CD4-positive, alpha-beta T cell treated with Interleukin-1 beta for 1 hour (primary cell): ENCODE results near the gene DPP6.

Experiments
- DNase-seq, 2 donors: peaks; one replicate each; pipeline ENCODE4 v3.0.0-alpha.2; 2020 to 2022

DPP6 gene

GRCh38 chr7:154898973-154899855 is 847.0 kb downstream of the DPP6 start:
- no peak for DNase-seq

GRCh38 chr7:154899862-154900261 is 847.7 kb downstream of the DPP6 start:
- DNase-seq, result no peak

- DNase-seq, result no peak
Measured at GRCh38 chr7:154902600-154903082, 850.4 kb downstream of the DPP6 start.

- no peak for DNase-seq
Measured at GRCh38 chr7:154903083-154903731, 851.0 kb downstream of the DPP6 start.

- DNase-seq, result no peak
Measured at GRCh38 chr7:154905146-154905545, 852.9 kb downstream of the DPP6 start.

GRCh38 chr7:154905615-154906014 is 853.4 kb downstream of the DPP6 start:
- no peak for DNase-seq

- no peak for DNase-seq
Measured at GRCh38 chr7:154906201-154906600, 854.0 kb downstream of the DPP6 start.

- DNase-seq, result no peak
Measured at GRCh38 chr7:154906736-154907355, 854.6 kb downstream of the DPP6 start.

- DNase-seq, result no peak
Measured at GRCh38 chr7:154907651-154908620, 855.7 kb downstream of the DPP6 start.

- DNase-seq, result no peak
Measured at GRCh38 chr7:154909241-154910105, 857.3 kb downstream of the DPP6 start.

- DNase-seq, result no peak
Measured at GRCh38 chr7:154910125-154910524, 857.9 kb downstream of the DPP6 start.

- no peak for DNase-seq
Measured at GRCh38 chr7:154910977-154911376, 858.8 kb downstream of the DPP6 start.

GRCh38 chr7:154911411-154911810 is 859.2 kb downstream of the DPP6 start:
- no peak for DNase-seq

GRCh38 chr7:154911862-154912455 is 859.8 kb downstream of the DPP6 start:
- no peak for DNase-seq

GRCh38 chr7:154912871-154913637 is 860.9 kb downstream of the DPP6 start:
- no peak for DNase-seq

- peak; percentile 82 to 87 for DNase-seq
Measured at GRCh38 chr7:154913638-154914307, 861.6 kb downstream of the DPP6 start.

GRCh38 chr7:154914308-154914995 is 862.3 kb downstream of the DPP6 start:
- no peak for DNase-seq

- DNase-seq, result no peak
Measured at GRCh38 chr7:154914996-154915380, 862.8 kb downstream of the DPP6 start.

GRCh38 chr7:154915600-154915999 is 863.4 kb downstream of the DPP6 start:
- DNase-seq, result no peak
